ENCODE measurements around the gene TMEM131.

Gene TMEM131

GRCh38 chr2:97770445-97770844, 225.3 kb downstream of the TMEM131 start:
- H3K4me3 ChIP-seq (ENCODE audit: low read length): no peak overlapping the region
- H3K9me3 ChIP-seq (ENCODE audit: insufficient read depth, low read depth, low read length): no peaks in the 10 kb centered on the region
- H3K27me3 ChIP-seq (ENCODE audit: insufficient read depth, low read length): no peaks in the 10 kb centered on the region; the same call in 1 of the 2 replicates
- H3K27ac ChIP-seq (ENCODE audit: low read depth, low read length): no peak overlapping the region; the same call in 1 of the 2 replicates
- peaks cover 25% of the 10 kb centered on the region for H3K36me3 ChIP-seq (ENCODE audit: insufficient read depth, low read length)
- WGBS: 14% methylated on average over 4 of the region's 4 CpGs
- H3K9ac ChIP-seq (ENCODE audit: low read depth, low read length): no peak overlapping the region
- peaks cover 18% of the 10 kb centered on the region for H3K4me1 ChIP-seq (ENCODE audit: insufficient read depth, low read length)

- Histone ChIP-seq H3K4me1 (ENCODE audit: insufficient read depth, low read length) (peaks cover 18% of the 10 kb centered on the region), H3K36me3 (ENCODE audit: insufficient read depth, low read length) (peaks cover 25% of the 10 kb centered on the region), H3K9ac (ENCODE audit: low read depth, low read length) (no peak overlapping the region), H3K4me3 (ENCODE audit: low read length) (no peak overlapping the region), H3K27me3 (ENCODE audit: insufficient read depth, low read length) (no peaks in the 10 kb centered on the region; the same call in 1 of the 2 replicates), H3K9me3 (ENCODE audit: insufficient read depth, low read depth, low read length) (no peaks in the 10 kb centered on the region), H3K27ac (ENCODE audit: low read depth, low read length) (no peak overlapping the region)
- WGBS: 64% methylated on average over 2 of the region's 3 CpGs
These were observed 226.0 kb downstream of the TMEM131 start for GRCh38 chr2:97769711-97770110.

GRCh38 chr2:97769308-97769707, 226.4 kb downstream of the TMEM131 start:
- H3K4me1 ChIP-seq (ENCODE audit: insufficient read depth, low read length): peaks cover 18% of the 10 kb centered on the region
- no peak overlapping the region for H3K4me3 ChIP-seq (ENCODE audit: low read length)
- no peak overlapping the region for H3K9ac ChIP-seq (ENCODE audit: low read depth, low read length)
- H3K27ac ChIP-seq (ENCODE audit: low read depth, low read length): no peak overlapping the region
- H3K9me3 ChIP-seq (ENCODE audit: insufficient read depth, low read depth, low read length): no peaks in the 10 kb centered on the region
- 71% methylated on average over 1 of the region's 3 CpGs for WGBS
- no peaks in the 10 kb centered on the region; the same call in 1 of the 2 replicates for H3K27me3 ChIP-seq (ENCODE audit: insufficient read depth, low read length)
- peaks cover 25% of the 10 kb centered on the region for H3K36me3 ChIP-seq (ENCODE audit: insufficient read depth, low read length)

GRCh38 chr2:97766567-97766966, 229.2 kb downstream of the TMEM131 start:
- H3K27ac ChIP-seq (ENCODE audit: low read depth, low read length): no peak overlapping the region
- no peaks in the 10 kb centered on the region for H3K9me3 ChIP-seq (ENCODE audit: insufficient read depth, low read depth, low read length)
- no peaks in the 10 kb centered on the region; the same call in 1 of the 2 replicates for H3K27me3 ChIP-seq (ENCODE audit: insufficient read depth, low read length)
- no peak overlapping the region for H3K9ac ChIP-seq (ENCODE audit: low read depth, low read length)
- peaks cover 18% of the 10 kb centered on the region for H3K4me1 ChIP-seq (ENCODE audit: insufficient read depth, low read length)
- no peak overlapping the region for H3K4me3 ChIP-seq (ENCODE audit: low read length)
- WGBS: 99% methylated on average over 5 of the region's 5 CpGs
- peaks cover 18% of the 10 kb centered on the region for H3K36me3 ChIP-seq (ENCODE audit: insufficient read depth, low read length)

- WGBS: 92% methylated on average over 4 of the region's 4 CpGs
- Histone ChIP-seq H3K9ac (ENCODE audit: low read depth, low read length) (no peak overlapping the region), H3K9me3 (ENCODE audit: insufficient read depth, low read depth, low read length) (no peaks in the 10 kb centered on the region), H3K36me3 (ENCODE audit: insufficient read depth, low read length) (peaks cover 25% of the 10 kb centered on the region), H3K27ac (ENCODE audit: low read depth, low read length) (no peak overlapping the region), H3K4me1 (ENCODE audit: insufficient read depth, low read length) (peaks cover 15% of the 10 kb centered on the region), H3K4me3 (ENCODE audit: low read length) (no peak overlapping the region), H3K27me3 (ENCODE audit: insufficient read depth, low read length) (no peaks in the 10 kb centered on the region; the same call in 1 of the 2 replicates)
These were observed 229.8 kb downstream of the TMEM131 start for GRCh38 chr2:97765933-97766332.

- WGBS: 94% methylated on average over 11 of the region's 11 CpGs
- H3K27ac ChIP-seq (ENCODE audit: low read depth, low read length): no peak overlapping the region
- no peak overlapping the region for H3K9ac ChIP-seq (ENCODE audit: low read depth, low read length)
- H3K4me3 ChIP-seq (ENCODE audit: low read length): no peak overlapping the region
- peaks cover 3% of the 10 kb centered on the region; the same call in 1 of the 2 replicates for H3K4me1 ChIP-seq (ENCODE audit: insufficient read depth, low read length)
- H3K9me3 ChIP-seq (ENCODE audit: insufficient read depth, low read depth, low read length): no peaks in the 10 kb centered on the region
- H3K36me3 ChIP-seq (ENCODE audit: insufficient read depth, low read length): peaks cover 36% of the 10 kb centered on the region
- H3K27me3 ChIP-seq (ENCODE audit: insufficient read depth, low read length): no peaks in the 10 kb centered on the region
These were observed 231.0 kb downstream of the TMEM131 start for GRCh38 chr2:97764559-97765263.

- no peak overlapping the region for H3K27ac ChIP-seq (ENCODE audit: low read depth, low read length)
- no peaks in the 10 kb centered on the region for H3K4me1 ChIP-seq (ENCODE audit: insufficient read depth, low read length)
- peaks cover 49% of the 10 kb centered on the region for H3K36me3 ChIP-seq (ENCODE audit: insufficient read depth, low read length)
- H3K9ac ChIP-seq (ENCODE audit: low read depth, low read length): no peak overlapping the region
- H3K4me3 ChIP-seq (ENCODE audit: low read length): no peak overlapping the region
- no peaks in the 10 kb centered on the region for H3K9me3 ChIP-seq (ENCODE audit: insufficient read depth, low read depth, low read length)
- 94% methylated on average over 20 of the region's 20 CpGs for whole genome bisulfite sequencing
- no peaks in the 10 kb centered on the region for H3K27me3 ChIP-seq (ENCODE audit: insufficient read depth, low read length)
These were observed 232.4 kb downstream of the TMEM131 start for GRCh38 chr2:97763176-97763845.

GRCh38 chr2:97761192-97761591, 234.6 kb downstream of the TMEM131 start:
- H3K27ac ChIP-seq (ENCODE audit: low read depth, low read length): no peak overlapping the region
- no peaks in the 10 kb centered on the region for H3K27me3 ChIP-seq (ENCODE audit: insufficient read depth, low read length)
- no peak overlapping the region for H3K4me3 ChIP-seq (ENCODE audit: low read length)
- no peaks in the 10 kb centered on the region for H3K4me1 ChIP-seq (ENCODE audit: insufficient read depth, low read length)
- WGBS: 94% methylated on average over 23 of the region's 23 CpGs
- no peak overlapping the region for H3K9ac ChIP-seq (ENCODE audit: low read depth, low read length)
- H3K36me3 ChIP-seq (ENCODE audit: insufficient read depth, low read length): peaks cover 61% of the 10 kb centered on the region
- H3K9me3 ChIP-seq (ENCODE audit: insufficient read depth, low read depth, low read length): no peaks in the 10 kb centered on the region

GRCh38 chr2:97760480-97761049, 235.2 kb downstream of the TMEM131 start:
- Histone ChIP-seq H3K27me3 (ENCODE audit: insufficient read depth, low read length) (no peaks in the 10 kb centered on the region), H3K9ac (ENCODE audit: low read depth, low read length) (no peak overlapping the region), H3K27ac (ENCODE audit: low read depth, low read length) (no peak overlapping the region), H3K4me3 (ENCODE audit: low read length) (no peak overlapping the region), H3K36me3 (ENCODE audit: insufficient read depth, low read length) (peaks cover 60% of the 10 kb centered on the region), H3K9me3 (ENCODE audit: insufficient read depth, low read depth, low read length) (no peaks in the 10 kb centered on the region), H3K4me1 (ENCODE audit: insufficient read depth, low read length) (no peaks in the 10 kb centered on the region)
- 96% methylated on average over 17 of the region's 17 CpGs for WGBS

GRCh38 chr2:97759727-97760407, 235.9 kb downstream of the TMEM131 start:
- Histone ChIP-seq H3K27ac (ENCODE audit: low read depth, low read length) (no peak overlapping the region), H3K9ac (ENCODE audit: low read depth, low read length) (no peak overlapping the region), H3K4me1 (ENCODE audit: insufficient read depth, low read length) (no peaks in the 10 kb centered on the region), H3K27me3 (ENCODE audit: insufficient read depth, low read length) (no peaks in the 10 kb centered on the region), H3K36me3 (ENCODE audit: insufficient read depth, low read length) (peaks cover 56% of the 10 kb centered on the region), H3K9me3 (ENCODE audit: insufficient read depth, low read depth, low read length) (no peaks in the 10 kb centered on the region), H3K4me3 (ENCODE audit: low read length) (no peak overlapping the region)
- 94% methylated on average over 8 of the region's 9 CpGs for WGBS

Data from HUES64 (cell line).